HepG2 (cell line): ENCODE data around the gene UBR3. TPM values are rescaled to one million over a fixed set of nuclear protein-coding genes. Genes with fewer than 3 reads are reported as not detected.

Source experiments
- HCFC1 ChIP-seq: fragments of 150-350 bp; IDR thresholded peaks from 2 replicates; pipeline ENCODE4 v1.6.1; 2014; ENCODE audit warnings: low read depth, low read length
- KLF11 ChIP-seq: IDR thresholded peaks from 2 replicates; pipeline ENCODE4 v1.6.1; 2016; ENCODE audit warnings: missing compliant biosample characterization
- KLF9 ChIP-seq: IDR thresholded peaks from 2 replicates; pipeline ENCODE4 v1.6.1; 2016; ENCODE audit warnings: low read depth
- POLR2A ChIP-seq, 2 experiments: IDR thresholded peaks; 2 replicates each; pipeline ENCODE4 v1.6.1; 2011; ENCODE audit warnings: low read depth in 2 of 2, low read length in 2 of 2, mild to moderate bottlenecking in 1 of 2, moderate library complexity in 1 of 2; ENCODE audit not compliant: insufficient read depth in 1 of 2
- TAF1 ChIP-seq: sonication (generic); formaldehyde crosslinking; IDR thresholded peaks from 2 replicates; pipeline ENCODE4 v1.4.0; 2020; ENCODE audit warnings: missing genetic modification reagents
- TBP ChIP-seq: sonication (generic); formaldehyde crosslinking; IDR thresholded peaks from 2 replicates; pipeline ENCODE4 v1.5.0; 2020; ENCODE audit warnings: missing genetic modification reagents
- ZMYM2 ChIP-seq: sonication (generic); formaldehyde crosslinking; IDR thresholded peaks from 2 replicates; pipeline ENCODE4 v1.8.0; 2022; ENCODE audit warnings: mild to moderate bottlenecking, missing genetic modification reagents
- ZNF333 ChIP-seq: sonication (generic); formaldehyde crosslinking; IDR thresholded peaks from 2 replicates; pipeline ENCODE4 v1.4.0; 2020; ENCODE audit warnings: mild to moderate bottlenecking, missing genetic modification reagents, borderline replicate concordance
- ZNF547 ChIP-seq: sonication (generic); formaldehyde crosslinking; IDR thresholded peaks from 2 replicates; pipeline ENCODE4 v1.5.1; 2020; ENCODE audit warnings: mild to moderate bottlenecking, missing genetic modification reagents
- ZNF609 ChIP-seq: sonication (generic); formaldehyde crosslinking; IDR thresholded peaks from 2 replicates; pipeline ENCODE4 v1.4.0; 2020; ENCODE audit warnings: mild to moderate bottlenecking, missing genetic modification reagents, borderline replicate concordance
- ZNF782 ChIP-seq: sonication (generic); formaldehyde crosslinking; IDR thresholded peaks from 2 replicates; pipeline ENCODE4 v1.4.0; 2020; ENCODE audit warnings: missing genetic modification reagents, mild to moderate bottlenecking, borderline replicate concordance
- polyA plus RNA-seq, 8 experiments: library from polyadenylated mRNA; depleted of rRNA in 3 of 8; stranded (reverse) in 7 of 8; unstranded in 1 of 8; fragments of >200 nt; fragmentation: Illumina TruSeq in 4 of 8; extraction: Trizol in 4 of 8; gene quantifications; 2 replicates each; pipeline versions ENCODE4 v1.2.1 to v1.2.3, GENCODE V29; 2011 to 2016; ENCODE audit warnings: low read depth in 4 of 8, missing spikeins in 1 of 8, mixed read lengths in 1 of 8; ENCODE audit not compliant: insufficient read depth in 1 of 8
- total RNA-seq, 5 experiments: library from RNA; depleted of rRNA; stranded (reverse); fragments of >200 nt; fragmentation: Illumina TruSeq; extraction: Trizol; gene quantifications; 2 replicates each; pipeline ENCODE4 v1.2.3, GENCODE V29; 2016; ENCODE audit warnings: low read depth in 1 of 5
- TF ChIP-seq, protein P1 (sequence below): sonication (generic); formaldehyde crosslinking; IDR thresholded peaks from 2 replicates; pipeline ENCODE4 v1.4.0; 2020; ENCODE audit warnings: missing genetic modification reagents
- TF ChIP-seq, protein P2 (sequence below): sonication (generic); formaldehyde crosslinking; IDR thresholded peaks from 2 replicates; pipeline ENCODE4 v1.5.0; 2020; ENCODE audit warnings: mild to moderate bottlenecking, missing genetic modification reagents
- TF ChIP-seq, protein P3 (sequence below): IDR thresholded peaks from 2 replicates; pipeline ENCODE4 v1.6.1; 2018; ENCODE audit warnings: missing genetic modification reagents
- TF ChIP-seq, protein P4 (sequence below): sonication (generic); formaldehyde crosslinking; IDR thresholded peaks from 2 replicates; pipeline ENCODE4 v1.5.0; 2020; ENCODE audit warnings: missing genetic modification reagents

UBR3 gene
- total and polyA plus RNA-seq, 2 of the 13 experiments (the other 11 are each of a cell fraction or from before 2014, with no cell fraction given) = 15.1 to 28.0 TPM

DNA sequence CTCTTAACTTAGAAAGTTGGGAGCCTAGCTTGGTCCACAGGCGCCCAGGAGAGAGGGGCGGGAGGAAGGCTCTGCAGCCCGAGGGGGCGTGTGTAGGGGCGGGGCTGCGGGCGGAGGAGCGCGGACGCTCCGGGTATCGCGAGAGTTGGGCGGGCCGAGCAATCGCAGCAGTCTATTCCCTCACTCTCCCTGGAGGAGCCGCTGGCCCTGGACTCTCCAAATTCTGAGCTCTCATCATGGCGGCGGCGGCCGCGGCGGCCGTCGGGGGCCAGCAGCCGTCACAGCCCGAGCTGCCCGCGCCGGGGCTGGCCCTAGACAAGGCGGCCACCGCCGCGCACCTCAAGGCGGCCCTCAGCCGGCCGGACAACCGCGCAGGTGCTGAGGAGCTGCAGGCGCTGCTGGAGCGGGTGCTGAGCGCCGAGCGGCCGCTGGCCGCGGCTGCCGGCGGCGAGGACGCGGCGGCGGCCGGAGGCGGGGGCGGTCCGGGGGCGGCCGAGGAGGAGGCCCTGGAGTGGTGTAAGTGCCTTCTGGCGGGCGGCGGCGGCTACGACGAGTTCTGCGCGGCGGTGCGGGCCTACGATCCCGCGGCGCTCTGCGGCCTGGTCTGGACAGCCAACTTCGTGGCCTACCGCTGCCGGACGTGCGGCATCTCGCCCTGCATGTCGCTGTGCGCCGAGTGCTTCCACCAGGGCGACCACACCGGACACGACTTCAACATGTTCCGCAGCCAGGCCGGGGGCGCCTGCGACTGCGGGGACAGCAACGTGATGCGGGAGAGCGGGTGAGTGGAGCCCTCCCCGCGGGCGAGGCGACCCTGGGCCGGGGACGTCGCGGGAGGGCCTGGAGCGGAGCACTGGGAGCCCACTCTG, at the start of gene UBR3 (continued):
- TF ChIP-seq KLF11 (CRISPR knock-in tag) = 0 out of 2 replicates have a peak, but pooled peaks have one; percentile 10
- TF ChIP-seq, protein P1, sequence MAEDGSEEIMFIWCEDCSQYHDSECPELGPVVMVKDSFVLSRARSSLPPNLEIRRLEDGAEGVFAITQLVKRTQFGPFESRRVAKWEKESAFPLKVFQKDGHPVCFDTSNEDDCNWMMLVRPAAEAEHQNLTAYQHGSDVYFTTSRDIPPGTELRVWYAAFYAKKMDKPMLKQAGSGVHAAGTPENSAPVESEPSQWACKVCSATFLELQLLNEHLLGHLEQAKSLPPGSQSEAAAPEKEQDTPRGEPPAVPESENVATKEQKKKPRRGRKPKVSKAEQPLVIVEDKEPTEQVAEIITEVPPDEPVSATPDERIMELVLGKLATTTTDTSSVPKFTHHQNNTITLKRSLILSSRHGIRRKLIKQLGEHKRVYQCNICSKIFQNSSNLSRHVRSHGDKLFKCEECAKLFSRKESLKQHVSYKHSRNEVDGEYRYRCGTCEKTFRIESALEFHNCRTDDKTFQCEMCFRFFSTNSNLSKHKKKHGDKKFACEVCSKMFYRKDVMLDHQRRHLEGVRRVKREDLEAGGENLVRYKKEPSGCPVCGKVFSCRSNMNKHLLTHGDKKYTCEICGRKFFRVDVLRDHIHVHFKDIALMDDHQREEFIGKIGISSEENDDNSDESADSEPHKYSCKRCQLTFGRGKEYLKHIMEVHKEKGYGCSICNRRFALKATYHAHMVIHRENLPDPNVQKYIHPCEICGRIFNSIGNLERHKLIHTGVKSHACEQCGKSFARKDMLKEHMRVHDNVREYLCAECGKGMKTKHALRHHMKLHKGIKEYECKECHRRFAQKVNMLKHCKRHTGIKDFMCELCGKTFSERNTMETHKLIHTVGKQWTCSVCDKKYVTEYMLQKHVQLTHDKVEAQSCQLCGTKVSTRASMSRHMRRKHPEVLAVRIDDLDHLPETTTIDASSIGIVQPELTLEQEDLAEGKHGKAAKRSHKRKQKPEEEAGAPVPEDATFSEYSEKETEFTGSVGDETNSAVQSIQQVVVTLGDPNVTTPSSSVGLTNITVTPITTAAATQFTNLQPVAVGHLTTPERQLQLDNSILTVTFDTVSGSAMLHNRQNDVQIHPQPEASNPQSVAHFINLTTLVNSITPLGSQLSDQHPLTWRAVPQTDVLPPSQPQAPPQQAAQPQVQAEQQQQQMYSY (CRISPR knock-in tag) = 0 out of 2 replicates have a peak, but pooled peaks have one; percentile 58
- 0 out of 2 replicates have a peak, but pooled peaks have one; percentile 78 for TF ChIP-seq KLF9 (CRISPR knock-in tag)
- peak; percentile 42; the same call in 1 of the 2 replicates for TF ChIP-seq HCFC1
- peak; percentile 18; the same call in 1 of the 2 replicates for TF ChIP-seq ZNF547 (CRISPR knock-in tag)
- TF ChIP-seq POLR2A (IDR thresholded peaks at IDR 0.05; ENCODE audit: insufficient read depth in 1 of 2, low read depth in 2 of 2, low read length in 2 of 2) = peak; percentile 93 to 95
- TF ChIP-seq, protein P2, sequence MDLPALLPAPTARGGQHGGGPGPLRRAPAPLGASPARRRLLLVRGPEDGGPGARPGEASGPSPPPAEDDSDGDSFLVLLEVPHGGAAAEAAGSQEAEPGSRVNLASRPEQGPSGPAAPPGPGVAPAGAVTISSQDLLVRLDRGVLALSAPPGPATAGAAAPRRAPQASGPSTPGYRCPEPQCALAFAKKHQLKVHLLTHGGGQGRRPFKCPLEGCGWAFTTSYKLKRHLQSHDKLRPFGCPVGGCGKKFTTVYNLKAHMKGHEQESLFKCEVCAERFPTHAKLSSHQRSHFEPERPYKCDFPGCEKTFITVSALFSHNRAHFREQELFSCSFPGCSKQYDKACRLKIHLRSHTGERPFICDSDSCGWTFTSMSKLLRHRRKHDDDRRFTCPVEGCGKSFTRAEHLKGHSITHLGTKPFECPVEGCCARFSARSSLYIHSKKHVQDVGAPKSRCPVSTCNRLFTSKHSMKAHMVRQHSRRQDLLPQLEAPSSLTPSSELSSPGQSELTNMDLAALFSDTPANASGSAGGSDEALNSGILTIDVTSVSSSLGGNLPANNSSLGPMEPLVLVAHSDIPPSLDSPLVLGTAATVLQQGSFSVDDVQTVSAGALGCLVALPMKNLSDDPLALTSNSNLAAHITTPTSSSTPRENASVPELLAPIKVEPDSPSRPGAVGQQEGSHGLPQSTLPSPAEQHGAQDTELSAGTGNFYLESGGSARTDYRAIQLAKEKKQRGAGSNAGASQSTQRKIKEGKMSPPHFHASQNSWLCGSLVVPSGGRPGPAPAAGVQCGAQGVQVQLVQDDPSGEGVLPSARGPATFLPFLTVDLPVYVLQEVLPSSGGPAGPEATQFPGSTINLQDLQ = peak; percentile 85
- TF ChIP-seq ZNF609 (CRISPR knock-in tag) = no peak
- TF ChIP-seq TAF1 (CRISPR knock-in tag) = peak; percentile 83; the same call in 1 of the 2 replicates
- no peak for TF ChIP-seq TBP
- TF ChIP-seq, protein P3, sequence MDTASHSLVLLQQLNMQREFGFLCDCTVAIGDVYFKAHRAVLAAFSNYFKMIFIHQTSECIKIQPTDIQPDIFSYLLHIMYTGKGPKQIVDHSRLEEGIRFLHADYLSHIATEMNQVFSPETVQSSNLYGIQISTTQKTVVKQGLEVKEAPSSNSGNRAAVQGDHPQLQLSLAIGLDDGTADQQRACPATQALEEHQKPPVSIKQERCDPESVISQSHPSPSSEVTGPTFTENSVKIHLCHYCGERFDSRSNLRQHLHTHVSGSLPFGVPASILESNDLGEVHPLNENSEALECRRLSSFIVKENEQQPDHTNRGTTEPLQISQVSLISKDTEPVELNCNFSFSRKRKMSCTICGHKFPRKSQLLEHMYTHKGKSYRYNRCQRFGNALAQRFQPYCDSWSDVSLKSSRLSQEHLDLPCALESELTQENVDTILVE = peak; percentile 10; the same call in 1 of the 2 replicates
- TF ChIP-seq ZNF782 (CRISPR knock-in tag) = peak; percentile 76
- no peak for TF ChIP-seq ZMYM2 (CRISPR knock-in tag)
- TF ChIP-seq ZNF333 (CRISPR knock-in tag) = no peak
- TF ChIP-seq, protein P4, sequence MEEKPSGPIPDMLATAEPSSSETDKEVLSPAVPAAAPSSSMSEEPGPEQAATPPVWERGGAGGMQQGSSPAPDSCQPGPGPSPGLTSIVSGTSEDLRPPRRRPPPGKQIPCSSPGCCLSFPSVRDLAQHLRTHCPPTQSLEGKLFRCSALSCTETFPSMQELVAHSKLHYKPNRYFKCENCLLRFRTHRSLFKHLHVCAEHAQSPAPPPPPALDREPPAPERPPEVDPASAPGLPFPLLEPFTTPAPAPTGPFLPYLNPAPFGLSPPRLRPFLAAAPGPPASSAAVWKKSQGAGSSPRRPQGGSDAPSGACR (CRISPR knock-in tag) = peak; percentile 73; the same call in 1 of the 2 replicates
